ENCODE data around the gene WIZ. TPM values are rescaled to one million over a fixed set of nuclear protein-coding genes. Genes with fewer than 3 reads are reported as not detected.

The WIZ gene
- total RNA-seq, 1 experiment from 2014 or later, result 31.9 TPM

DNA sequence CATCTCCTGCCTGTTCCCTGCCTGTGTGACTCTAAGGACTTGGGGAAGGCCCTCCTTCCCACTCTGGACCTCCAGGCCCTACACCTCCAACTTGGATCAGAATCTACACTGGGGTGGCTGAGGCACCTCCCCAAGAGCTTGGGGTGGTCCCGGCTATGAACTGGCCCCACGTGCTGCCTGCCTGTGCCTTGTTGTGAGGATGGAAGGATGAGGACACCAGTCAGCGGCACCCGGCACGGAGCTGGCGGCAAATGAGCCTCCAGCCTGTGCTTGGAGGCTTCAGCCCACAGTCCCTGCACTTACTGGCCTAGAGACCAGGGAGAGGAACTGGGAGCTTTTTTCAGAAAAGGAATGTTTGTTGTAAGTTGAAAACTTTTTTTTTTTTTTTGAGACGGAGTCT is 78.6 kb downstream of the WIZ start:
- BruUV-seq (replicated peaks), result no TSS peak

More for the DNA sequence above, 78.6 kb downstream of the WIZ start:
- no peaks in the 10 kb centered on the region for H3K4me1 Mint-ChIP-seq (ENCODE audit: low read depth, unreplicated experiment)
- peaks cover 41% of the 10 kb centered on the region for H3K36me3 Mint-ChIP-seq (ENCODE audit: insufficient read depth, unreplicated experiment)
- DNase-seq, result no peak
- TF ChIP-seq, protein P1, sequence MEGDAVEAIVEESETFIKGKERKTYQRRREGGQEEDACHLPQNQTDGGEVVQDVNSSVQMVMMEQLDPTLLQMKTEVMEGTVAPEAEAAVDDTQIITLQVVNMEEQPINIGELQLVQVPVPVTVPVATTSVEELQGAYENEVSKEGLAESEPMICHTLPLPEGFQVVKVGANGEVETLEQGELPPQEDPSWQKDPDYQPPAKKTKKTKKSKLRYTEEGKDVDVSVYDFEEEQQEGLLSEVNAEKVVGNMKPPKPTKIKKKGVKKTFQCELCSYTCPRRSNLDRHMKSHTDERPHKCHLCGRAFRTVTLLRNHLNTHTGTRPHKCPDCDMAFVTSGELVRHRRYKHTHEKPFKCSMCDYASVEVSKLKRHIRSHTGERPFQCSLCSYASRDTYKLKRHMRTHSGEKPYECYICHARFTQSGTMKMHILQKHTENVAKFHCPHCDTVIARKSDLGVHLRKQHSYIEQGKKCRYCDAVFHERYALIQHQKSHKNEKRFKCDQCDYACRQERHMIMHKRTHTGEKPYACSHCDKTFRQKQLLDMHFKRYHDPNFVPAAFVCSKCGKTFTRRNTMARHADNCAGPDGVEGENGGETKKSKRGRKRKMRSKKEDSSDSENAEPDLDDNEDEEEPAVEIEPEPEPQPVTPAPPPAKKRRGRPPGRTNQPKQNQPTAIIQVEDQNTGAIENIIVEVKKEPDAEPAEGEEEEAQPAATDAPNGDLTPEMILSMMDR (IDR thresholded peaks at IDR 0.05; ENCODE audit: unreplicated experiment), result no peak
- no peaks in the 10 kb centered on the region for H3K9me3 Mint-ChIP-seq (ENCODE audit: low read depth, unreplicated experiment)
- CTCF ChIA-PET, result interaction anchor here (1.0 kb wide), 1 partner anchor 66 kb away, joined by 3 read pairs; no protein-coding TSS in a partner anchor
- H3K27me3 Mint-ChIP-seq (ENCODE audit: unreplicated experiment), result no peaks in the 10 kb centered on the region
- intact Hi-C loops (cut with micrococcal nuclease; ENCODE audit: unreplicated experiment), result no loop called here
- no peak overlapping the region for H3K4me3 Mint-ChIP-seq (ENCODE audit: low read depth, unreplicated experiment)
- H3K27ac Mint-ChIP-seq (ENCODE audit: unreplicated experiment), result no peak overlapping the region

Small RNAs within 50 kb of the gene (microRNA-seq; reads per million reads assigned to microRNA genes)
- gene MIR1470, result not detected

Other genes starting within 250 kb of the WIZ start
- gene NOTCH3, start 249.0 kb downstream of the WIZ start, total RNA-seq (2022), result 32.6 and 44.7 TPM in 2 replicates
- 0.86 and 1.0 TPM in 2 replicates for gene EPHX3, start 217.5 kb downstream of the WIZ start, total RNA-seq (2022)
- 92.2 and 93.9 TPM in 2 replicates for gene BRD4, start 117.4 kb downstream of the WIZ start, total RNA-seq (2022)
- 35.8 and 38.0 TPM in 2 replicates for gene AKAP8, start 70.2 kb downstream of the WIZ start, total RNA-seq (2022)
- gene AKAP8L, start 31.0 kb downstream of the WIZ start, total RNA-seq (2022), result 94.0 and 96.8 TPM in 2 replicates
- gene RASAL3, start 14.6 kb upstream of the WIZ start, total RNA-seq (2022), result not detected in 2 replicates
- gene PGLYRP2, start 29.5 kb upstream of the WIZ start, total RNA-seq (2022), result not detected in 2 replicates
- not detected in 2 replicates for gene CYP4F22, start 58.6 kb upstream of the WIZ start, total RNA-seq (2022)
- not detected in 2 replicates for gene CYP4F8, start 165.3 kb upstream of the WIZ start, total RNA-seq (2022)
- gene CYP4F3, start 190.9 kb upstream of the WIZ start, total RNA-seq (2022), result 6.9 and 16.7 TPM in 2 replicates
- 3.8 and 8.8 TPM in 2 replicates for gene CYP4F12, start 223.1 kb upstream of the WIZ start, total RNA-seq (2022)